HG03060 (cell line): ENCODE results near the gene TNPO3.
"Not testable (repeated sequence)": the region's sequence is repeated elsewhere in the genome, so short reads cannot be mapped to it uniquely, and the experiment has no call there.

Source experiments
- ATAC-seq: cut with Tn5 transposase; IDR thresholded peaks from one replicate; pipeline ENCODE4 v1.9.1; 2021; ENCODE audit warnings: low read depth, moderate number of reproducible peaks; ENCODE audit not compliant: unreplicated experiment

TNPO3 gene

DNA sequence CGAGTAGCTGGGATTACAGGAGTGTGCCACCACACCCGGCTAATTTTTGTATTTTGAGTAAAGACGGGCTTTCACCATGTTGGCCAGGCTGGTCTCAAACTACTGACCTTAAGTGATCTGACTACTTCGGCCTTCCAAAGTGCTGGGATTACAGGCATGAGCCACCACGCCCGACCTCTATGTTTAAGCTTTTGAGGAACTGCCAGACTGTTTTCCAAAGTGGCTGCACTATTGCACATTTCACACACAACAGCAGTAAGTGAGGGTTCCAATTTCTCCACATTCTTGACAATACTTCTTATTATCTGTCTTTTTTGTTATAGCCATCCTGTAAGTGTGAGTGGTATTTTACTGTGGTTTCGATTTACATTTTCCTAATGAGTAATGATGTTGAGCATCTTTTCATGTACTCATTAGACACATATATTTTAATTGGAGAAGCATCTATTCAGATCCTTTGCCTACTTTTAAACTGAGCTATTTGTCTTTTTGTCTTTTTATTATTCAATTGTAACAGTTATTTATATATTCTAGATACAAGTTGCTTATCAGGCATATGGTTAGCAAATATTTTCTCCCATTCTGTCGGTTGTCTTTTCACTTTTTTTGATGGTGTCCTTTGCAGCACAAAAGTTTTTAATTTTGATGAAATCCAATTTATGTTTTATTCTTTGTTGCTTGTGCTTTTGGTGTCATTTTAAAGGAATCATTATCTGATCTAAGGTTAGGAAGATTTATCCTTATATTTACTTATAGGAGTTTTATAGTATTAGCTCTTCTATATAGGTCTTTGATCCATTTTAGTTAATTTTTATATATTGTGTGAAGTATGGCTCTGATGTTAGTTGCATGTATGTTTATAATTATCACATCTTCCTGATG lies 130.0 kb downstream of the TNPO3 start:
- no peak for ATAC-seq

DNA sequence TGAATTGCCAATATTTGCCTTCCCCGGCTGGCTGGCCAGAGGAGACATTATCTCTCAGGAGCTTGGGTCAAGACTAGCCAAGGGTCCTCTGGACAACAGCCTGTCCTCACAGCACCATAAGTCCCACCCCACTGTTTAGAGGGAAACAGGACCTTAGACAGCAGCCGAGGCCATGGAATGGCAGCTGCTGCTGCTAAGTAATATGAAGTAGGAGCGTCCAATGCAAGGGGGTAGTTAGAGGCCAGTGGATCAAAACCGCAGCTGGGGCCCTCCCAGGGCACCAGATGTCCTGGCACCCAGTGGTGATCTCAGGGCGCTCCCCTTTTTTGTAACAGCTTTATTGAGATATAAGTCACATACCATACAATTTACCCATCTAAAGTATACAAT lies 131.5 kb downstream of the TNPO3 start:
- ATAC-seq = no peak

DNA sequence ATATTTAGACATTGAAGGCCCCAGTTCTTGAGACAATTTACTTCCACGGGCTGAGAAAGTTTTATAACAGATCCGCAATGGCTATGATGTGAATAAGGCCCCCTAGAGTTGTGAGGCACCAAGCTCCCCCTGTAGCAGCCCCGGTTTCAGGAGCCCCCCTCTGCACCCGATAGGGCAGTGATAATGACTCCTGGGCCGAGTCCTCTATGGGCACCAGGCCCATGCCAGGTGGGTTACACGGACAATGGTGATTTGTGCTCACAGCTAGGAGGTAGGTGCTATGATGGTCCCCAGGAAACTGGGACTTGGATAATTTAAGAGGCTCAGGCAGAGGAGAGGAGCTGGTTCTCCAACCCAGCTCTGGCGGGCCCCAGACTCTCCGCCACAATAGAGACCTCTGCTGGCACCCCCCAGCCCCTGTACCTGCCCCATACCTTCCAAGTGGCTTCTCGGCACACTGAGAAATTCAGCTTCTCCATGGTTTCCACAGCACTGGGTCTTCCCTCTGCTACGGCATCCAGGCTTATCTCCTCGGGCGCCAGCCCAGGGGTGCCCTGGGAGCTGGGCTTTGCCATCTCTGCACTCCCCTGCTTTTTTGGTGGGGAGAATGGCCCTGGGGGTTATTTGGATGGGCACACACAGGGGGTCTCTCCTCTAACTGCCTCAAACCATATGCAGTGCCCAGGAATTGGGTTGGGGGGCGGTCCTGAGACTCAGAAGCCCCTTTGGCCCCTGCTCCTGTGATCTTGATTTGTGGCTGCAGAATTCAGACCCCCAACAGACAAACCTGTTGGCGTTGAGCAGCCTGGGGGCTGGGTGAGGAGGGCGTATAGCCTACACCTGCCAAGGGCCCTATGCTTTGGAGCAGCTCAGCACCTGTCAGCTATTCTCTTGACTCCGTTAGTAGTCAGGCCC lies 132.2 kb downstream of the TNPO3 start:
- no peak for ATAC-seq

DNA sequence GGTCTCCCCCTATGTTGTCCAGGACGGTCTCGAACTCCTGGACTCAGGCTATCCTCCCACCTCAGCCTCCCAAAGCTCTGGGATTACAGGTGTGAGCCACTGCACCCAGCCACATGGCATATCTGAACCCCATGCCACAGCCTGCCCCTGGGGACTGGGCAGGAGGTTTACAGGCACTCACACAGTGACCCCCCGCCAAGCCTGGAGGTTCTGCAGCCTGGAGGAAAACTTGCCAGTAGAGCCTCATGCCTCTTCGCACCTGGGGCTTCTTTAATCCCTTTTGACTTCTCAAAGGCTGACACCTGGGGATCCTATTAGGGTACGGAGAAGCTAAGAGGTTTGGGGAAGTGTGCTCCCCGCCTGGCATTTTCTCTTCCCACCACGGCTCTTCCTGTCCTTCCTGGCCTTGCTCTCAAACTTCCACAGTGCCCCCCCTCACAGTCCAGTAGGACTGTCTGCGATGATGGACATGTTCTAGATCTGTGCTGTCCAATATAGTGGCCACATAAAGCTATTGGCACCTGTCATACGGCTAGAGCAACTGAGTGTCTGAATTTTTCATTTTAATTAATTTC lies 133.0 kb downstream of the TNPO3 start:
- ATAC-seq = no peak

DNA sequence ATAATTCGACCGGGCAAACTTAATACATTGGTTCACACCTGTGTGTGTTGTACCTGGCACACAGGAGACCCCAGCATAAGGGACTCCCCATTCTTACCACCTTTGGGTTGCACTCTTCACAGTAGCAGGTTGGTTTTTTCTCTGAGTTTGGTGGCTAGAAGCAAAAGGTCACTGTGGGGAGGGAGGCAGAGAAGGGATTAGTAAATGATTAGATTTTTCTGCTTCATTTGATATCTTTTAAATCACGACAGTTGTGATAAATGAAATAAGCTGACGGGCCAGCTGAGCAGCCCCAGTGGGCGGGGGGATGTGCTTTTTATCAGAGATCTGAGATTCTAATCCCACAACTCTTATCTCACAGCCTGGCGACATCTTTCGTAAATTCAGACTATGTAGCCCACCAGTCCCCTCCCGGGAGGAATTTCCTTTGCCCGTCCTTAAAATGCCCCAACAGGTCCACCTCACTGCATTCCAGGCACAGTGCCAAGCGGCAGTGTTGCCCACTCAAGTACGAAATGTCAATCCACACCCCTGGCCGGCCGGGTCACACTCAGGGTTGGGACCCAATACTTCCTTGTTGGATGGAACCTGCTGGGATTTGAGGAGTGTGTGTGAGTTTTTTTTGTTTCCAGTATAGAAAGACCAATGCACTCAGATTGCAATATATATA lies 133.9 kb downstream of the TNPO3 start:
- ATAC-seq = no peak

DNA sequence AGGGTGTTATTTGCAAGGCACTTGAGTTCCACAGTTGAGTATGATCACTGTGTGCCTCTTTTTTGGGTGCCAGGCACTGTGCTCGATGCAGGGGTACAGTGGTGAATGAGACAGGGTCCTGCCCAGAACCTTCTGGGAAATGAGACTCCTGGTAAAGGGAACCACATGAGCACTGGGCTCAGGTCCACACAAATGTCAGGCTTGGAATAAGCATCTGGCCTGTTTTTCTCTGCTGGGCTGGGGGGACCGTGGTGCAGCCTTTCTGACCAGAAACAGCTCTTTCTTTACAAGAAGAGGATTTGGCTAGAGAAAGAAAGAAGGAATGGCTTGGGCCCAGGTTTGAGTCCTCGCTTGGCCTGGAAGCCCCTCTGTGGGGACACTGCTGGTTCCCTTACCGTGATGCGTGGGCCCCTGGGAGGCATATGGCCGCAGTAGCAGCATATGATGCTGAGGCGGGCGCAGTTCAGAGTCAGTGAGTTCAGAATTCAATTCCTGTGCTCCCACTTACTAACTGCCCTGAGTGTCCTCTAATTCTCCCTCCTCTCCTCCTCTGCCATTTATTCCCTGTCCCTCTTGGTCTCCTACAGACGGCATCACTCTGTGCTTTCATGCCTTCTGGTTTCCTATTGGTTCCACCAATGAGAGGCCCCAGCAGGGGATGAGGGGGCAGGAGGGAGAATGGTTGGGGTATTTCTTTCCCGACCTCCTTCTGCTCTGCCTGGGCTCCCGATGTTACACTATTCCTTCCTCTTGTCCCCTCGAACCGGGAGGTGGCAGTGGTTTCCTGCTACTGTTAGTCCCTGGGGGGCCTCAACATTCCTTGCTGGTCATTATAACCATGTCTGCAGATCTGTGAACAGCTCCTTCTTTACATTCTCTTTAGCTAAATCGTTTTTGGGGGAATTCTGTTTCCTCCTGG lies 134.8 kb downstream of the TNPO3 start:
- no peak for ATAC-seq

DNA sequence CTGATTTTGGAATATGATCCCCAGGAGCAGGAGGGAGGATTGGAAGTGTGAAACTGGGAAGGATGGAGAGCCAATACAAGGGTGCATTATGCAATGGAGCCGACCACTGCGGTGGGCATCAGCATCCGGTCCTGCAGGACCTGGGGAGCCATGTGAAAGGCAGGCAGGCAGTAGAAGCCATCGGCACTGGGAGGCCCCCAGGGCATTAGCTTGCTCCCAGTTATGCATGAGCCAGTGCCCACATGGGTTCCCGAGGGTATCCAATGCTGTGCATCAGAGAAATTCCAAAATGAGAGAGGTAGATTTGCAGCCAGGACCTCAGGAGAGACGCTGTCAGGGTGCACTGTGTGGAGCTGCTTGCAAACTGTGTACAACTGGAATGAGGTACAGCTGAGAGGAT lies 135.7 kb downstream of the TNPO3 start:
- no peak for ATAC-seq

DNA sequence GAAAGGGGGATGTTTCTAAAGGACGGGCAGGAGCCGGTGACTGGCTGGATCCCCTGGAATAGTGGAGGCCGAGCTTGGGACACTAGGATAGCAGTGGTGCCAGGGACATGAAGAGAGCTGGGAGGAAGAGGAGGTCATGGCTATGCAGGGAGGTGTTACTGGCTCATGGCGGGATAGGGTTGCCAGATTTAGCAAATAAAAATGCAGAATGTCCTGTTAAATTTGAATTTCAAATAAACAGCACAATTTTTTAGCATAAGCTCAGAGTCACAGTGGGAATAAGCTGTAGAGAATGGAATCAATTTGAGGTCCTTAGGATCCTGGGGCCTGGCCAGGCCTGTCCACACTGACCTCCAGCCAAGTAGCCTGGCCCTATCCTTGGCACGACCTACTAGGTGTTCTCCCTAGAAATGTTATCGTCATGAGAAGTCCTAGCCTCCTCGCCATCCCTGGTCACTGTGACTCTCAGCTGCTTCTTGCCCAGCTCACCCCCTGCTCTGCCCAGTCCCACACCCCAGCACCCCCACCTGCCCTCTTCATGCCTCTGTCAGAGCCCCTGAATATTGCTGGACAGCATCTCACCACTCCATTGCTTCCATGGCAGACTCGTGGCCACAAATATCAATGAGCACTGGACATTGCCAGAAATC lies 136.8 kb downstream of the TNPO3 start:
- no peak for ATAC-seq

DNA sequence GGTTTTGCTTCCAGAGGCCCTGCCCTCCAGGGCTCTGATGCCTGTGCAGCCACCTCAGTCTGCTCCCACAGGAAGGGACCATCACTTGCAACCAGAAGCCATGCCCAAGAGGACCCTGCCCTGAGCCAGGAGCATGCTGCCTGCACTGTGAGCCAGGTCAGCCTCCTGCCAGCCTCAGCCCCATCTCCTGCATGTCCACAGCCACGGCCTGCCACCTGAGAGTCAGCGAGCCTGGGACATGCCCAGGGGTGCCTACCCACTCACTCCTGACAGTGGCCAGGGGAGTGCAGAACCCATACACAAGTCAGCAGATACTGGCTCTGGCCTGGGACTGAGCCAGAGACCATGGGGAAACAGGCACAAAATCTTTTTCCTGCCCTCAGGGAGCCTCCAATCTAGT lies 137.8 kb downstream of the TNPO3 start:
- no peak for ATAC-seq

DNA sequence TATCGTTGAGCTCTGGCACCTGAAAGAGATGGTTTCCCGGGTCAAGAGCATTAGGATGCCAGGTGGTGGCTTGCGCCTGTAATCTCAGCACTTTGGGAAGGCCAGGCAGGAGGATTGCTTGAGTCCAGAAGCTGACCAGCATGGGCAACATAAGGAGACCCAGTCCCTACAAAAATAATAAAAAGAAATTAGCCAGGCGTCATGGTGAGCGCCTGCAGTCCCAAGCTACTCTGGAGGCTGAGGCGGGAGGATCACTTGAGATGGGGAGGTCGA lies 138.3 kb downstream of the TNPO3 start:
- no peak for ATAC-seq

DNA sequence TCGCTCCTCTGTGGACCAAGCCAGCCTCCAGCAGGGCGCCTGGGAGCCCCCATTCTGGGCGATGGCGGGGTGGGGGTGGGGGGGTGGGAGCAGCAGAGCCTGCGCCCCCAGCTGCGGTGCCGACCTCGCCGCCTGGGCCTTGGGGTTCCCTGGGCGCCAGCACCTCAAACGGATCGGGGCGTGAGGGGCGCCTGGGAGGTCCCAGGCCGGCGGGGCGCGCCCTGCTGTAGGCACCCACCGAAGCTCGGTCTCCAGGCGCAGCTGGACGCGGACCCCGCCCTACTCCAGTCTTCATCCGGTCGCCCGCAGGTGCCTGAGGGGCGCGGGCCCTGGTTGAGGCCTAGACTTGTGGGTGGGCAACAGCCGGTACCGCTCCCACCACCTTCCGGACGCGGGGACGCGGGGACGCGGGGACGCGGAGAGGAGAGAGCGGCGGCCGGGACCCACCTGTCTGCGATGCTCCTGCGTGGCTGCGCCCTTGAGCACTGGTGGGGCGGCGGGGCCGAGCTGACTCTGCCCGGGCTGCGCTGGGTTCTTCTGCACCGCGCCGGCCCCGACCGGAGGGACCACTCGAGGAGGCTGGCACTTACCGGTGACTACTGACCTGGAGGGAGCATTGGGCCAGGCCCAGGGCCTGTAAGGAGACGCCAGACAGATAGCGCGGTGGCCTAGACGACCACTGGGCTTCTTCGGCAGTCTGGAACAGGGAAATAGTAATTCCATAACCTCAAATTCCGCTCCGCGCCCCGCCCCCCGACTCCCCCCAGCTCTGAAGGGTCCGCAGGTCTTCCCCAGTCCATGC lies 138.9 kb downstream of the TNPO3 start:
- ATAC-seq = no peak

DNA sequence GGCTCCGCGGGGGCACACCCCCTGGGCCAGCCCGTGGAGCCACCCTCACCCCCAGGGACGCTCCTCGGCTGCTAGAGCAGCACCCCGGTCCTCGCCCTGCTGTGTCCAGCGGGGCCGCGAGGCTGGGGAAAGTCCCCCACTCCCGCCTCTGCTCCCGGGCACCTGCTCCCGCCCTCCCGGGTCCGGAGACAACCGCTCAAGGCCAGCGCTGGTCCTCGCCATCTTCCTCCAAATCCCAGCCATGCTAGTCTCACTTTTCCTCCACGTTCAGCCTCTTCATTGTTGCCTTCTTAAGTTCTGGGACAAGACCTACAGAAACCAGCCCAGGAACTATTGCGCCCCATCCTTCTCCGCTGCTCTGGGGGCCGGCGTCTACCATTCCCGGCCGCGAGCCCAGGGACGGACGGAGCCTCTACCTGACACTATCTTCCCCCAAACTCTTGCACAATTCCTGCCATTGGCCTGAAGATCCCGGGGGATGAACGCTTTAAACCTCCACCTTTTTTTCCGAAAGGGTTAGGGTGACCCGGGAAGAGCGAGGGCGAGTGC lies 139.6 kb downstream of the TNPO3 start:
- ATAC-seq = no peak

DNA sequence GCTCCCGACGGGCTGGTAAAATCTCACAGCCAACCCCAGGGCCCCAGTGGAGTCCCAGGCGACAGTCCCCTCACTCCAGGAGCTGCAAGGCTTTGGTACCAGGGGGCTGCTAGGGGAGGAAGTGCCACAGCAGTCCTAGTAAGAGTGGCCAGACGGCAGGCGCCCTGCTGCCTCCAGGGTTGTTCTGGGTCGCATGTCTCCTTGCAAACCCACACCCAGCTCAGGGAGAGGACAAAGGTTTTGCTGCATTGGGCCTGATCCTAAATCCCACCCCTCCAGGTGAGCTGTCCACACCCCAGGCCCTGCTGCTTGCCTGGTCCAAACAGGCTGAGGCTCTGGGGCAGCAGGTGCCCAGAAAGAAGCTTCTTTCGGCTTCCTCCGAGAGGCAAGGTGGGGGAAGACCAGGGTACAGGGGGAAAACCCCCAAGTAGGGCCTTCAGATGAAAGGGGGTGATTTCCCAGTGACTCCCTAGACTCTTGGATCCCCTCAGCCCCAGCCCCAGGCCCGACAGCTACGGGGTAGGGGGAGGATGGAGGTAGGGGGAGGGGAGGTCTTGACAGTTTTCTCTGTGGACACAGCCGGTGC lies 140.3 kb downstream of the TNPO3 start:
- no peak for ATAC-seq

DNA sequence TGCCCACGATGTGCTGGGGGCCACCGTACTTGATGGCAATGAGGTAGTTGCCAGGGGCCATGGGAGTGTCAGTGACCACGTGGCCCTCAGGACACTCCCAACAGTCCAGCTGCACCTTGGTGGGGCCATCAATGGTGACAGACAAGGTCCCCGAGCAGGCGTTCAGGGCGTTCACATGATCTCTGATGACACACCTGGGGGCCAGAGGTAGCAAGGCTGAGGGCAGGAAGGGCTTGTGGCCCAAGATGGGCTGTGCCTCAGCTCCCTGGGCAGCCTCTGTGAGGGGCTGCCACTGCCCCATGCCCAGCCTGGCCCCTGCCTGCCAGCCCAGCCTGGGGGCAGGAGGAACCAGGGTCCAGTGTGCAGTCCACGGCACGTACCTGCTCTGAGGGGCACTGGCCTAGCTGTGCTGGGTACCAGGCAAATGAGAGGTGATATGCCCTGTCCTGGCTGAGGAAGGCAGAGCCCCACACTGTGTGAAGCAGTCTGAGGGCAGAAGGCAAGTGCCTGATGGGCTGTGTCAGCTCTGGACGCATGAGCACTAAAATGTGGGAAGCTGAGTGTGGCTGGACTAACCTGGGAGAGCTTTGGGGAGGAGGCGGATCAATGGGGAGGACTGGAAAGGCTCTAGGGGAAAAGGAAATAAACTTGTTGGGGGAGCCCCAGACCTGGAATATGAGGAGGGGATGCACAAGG lies 140.9 kb downstream of the TNPO3 start:
- ATAC-seq = no peak

DNA sequence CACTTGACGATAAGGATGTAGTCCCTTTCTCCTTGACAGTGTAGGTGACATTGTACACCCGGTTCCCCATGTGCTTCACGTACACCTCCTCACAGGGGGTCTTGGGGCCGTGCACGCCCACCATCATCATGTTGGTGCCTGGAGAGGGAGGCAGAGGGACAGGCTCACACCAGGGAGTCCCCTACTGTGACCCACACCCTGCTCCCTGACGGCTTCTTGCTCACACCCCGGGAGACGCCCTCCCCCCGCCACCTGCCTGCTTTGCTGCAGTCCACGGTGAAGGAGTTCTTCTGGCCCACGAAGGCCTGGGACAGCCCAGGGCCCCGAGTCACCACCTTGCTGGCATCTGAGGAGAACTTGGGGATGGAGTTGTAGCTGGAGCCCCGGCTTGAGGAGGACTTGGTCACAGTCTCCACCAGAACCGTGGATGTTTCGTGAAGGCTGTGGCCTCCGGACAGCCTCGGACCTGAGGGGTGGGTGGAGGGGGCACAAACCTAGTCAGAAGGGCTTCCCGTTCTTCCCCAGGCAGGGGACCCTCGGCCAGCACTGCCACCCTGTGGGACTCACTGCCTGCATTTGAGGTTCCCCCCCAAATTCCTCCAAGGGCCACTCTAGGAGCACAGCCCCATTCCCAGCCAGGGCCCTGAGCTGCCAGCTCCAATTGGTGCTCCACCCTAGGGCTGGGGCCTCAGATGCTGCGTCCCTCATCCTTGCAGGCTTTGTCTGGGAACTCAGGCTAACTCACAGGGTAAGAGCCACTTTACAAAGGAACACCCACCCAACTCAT lies 142.0 kb downstream of the TNPO3 start:
- not testable (repeated sequence) for ATAC-seq

DNA sequence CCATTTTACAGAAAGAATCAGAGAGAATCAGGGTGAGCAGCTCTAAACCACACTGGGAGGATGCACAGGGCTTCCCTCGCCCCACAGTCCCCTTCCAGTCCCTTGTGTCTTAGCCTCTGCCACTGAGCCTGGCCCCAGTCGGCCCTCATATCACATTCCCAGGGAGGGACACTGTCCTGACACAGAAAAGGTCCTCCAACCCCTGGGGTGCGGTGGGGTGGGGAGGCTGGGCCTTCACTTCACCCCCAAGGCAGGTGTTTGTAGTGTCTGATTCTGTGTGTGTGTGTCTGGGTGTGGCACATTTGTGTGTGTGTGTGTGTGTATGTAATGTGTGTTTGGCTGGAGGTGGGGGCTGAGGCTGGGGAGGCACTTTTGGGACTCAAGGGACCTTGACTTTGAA lies 142.6 kb downstream of the TNPO3 start:
- ATAC-seq = no peak
